GM10248 (cell line): ENCODE measurements around the gene ZNRF1.

Source experiments
- CTCF ChIA-PET: fragments of 300-600 bp; sonication (Branson Sonifier 250); formaldehyde crosslinking; extraction: SDS; loops from one replicate; lab custom pipeline; 2021; ENCODE audit warnings: antibody characterized with exemption; lab: Yijun Ruan, JAX
- POLR2A ChIA-PET: fragments of 350-650 bp; sonication (Branson Sonifier 250); formaldehyde crosslinking; extraction: SDS; loops from one replicate; lab custom pipeline; 2020; ENCODE audit warnings: antibody characterized with exemption; lab: Yijun Ruan, JAX
- DNase-seq: peaks from one replicate; pipeline ENCODE4 v3.0.0; 2012; ENCODE audit errors: extremely low spot score
- CTCF ChIP-seq: IDR thresholded peaks from 2 replicates; pipeline ENCODE4 v1.5.1; 2012; ENCODE audit warnings: mild to moderate bottlenecking, low read depth; ENCODE audit errors: extremely low read depth, missing control alignments, control extremely low read depth

The ZNRF1 gene

DNA sequence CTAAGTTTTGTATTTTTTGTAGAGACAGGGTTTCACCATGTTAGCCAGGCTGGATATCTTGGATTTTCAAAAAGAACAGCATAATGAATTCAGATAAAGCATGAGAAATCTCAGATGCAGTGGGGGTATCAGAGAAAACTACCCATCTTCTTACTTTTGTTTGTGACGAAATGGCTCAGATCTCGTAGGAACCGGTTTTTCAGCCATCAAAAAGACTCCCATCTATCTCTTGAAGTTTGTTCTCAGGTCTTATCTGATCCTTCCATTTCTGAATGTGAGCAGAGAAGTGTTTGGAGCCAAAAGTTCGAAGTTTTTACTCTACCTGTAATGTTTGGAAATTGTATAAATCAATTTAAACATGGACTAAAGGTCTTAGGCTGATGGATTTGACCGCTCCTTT, 60.6 kb downstream of the ZNRF1 start:
- ChIA-PET POLR2A (no interaction called here), CTCF (interaction anchor here (1.2 kb wide), 1 partner anchor 18 kb away, joined by 3 read pairs; no protein-coding TSS in a partner anchor)
- DNase-seq: no peak
- no peak for TF ChIP-seq CTCF

GRCh38 chr16:75060723-75061122, 61.9 kb downstream of the ZNRF1 start:
- DNase-seq: no peak
- ChIA-PET POLR2A (no interaction called here), CTCF (interaction anchor here (1.7 kb wide), 1 partner anchor 12 kb away, joined by 6 read pairs; no protein-coding TSS in a partner anchor)
- no peak for TF ChIP-seq CTCF

DNA sequence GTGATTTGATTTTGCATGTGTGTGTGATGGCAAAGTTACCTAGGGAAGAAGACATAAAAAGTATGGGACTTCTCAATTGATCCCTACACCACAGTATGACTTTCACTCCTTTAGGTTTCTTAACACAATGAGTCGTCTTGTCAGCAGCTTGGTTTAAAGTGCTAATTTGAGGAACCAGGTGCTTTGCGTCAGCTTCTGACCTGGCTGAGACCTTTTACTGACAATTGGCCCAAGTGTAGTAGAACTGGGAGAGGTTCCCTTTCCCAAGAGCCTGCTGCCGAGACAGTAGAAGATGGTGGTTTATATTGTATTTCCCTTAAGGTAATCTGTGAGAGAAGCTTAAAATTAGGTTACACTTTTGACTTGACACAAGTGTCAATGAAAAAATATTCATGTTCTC, 62.8 kb downstream of the ZNRF1 start:
- DNase-seq: no peak
- ChIA-PET POLR2A (no interaction called here), CTCF (interaction anchor here (1.3 to 2.5 kb wide), 7 partner anchors 9 to 60 kb away, joined by 3 to 13 read pairs (median 6); no protein-coding TSS in a partner anchor)
- TF ChIP-seq CTCF: no peak

GRCh38 chr16:75062135-75062975, 63.5 kb downstream of the ZNRF1 start:
- CTCF ChIA-PET: interaction anchor here (1.3 to 2.5 kb wide), 7 partner anchors 9 to 61 kb away, joined by 3 to 13 read pairs (median 6); no protein-coding TSS in a partner anchor
- DNase-seq: no peak
- POLR2A ChIA-PET: no interaction called here
- TF ChIP-seq CTCF: no peak

GRCh38 chr16:75062976-75063346, 64.1 kb downstream of the ZNRF1 start:
- CTCF ChIA-PET: interaction anchor here (1.3 to 2.5 kb wide), 5 partner anchors 18 to 49 kb away, joined by 3 to 13 read pairs (median 6); no protein-coding TSS in a partner anchor
- TF ChIP-seq CTCF: no peak
- POLR2A ChIA-PET: no interaction called here
- DNase-seq: no peak

DNA sequence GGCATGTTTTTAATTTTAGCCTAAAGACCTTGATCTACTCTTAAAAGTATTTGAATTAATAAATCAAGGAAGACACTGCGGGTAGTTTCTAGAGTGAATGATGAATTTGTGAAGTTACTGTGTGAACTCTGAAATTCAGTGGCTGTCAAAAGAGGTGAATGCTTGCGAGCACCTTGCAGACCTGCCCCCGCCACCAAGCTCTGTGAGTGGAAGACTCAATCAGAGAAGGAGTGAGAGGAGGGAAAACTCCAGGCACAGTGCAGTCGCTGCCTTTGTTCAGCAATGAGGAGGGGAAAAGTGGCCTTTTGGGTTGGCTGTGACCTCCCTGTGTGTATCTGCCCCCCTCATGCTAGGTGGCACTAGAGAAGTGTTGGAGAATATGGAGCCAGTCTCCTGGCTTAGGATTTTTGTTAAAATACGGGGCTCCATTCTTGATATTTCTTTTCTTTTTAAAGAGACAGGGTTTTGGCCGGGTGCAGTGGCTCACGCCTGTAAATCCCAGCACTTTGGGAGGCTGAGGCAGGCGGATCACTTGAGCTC, 64.8 kb downstream of the ZNRF1 start:
- no peak for DNase-seq
- CTCF ChIA-PET: interaction anchor here (1.3 to 2.5 kb wide), 4 partner anchors 11 to 48 kb away, joined by 3 to 7 read pairs (median 5); no protein-coding TSS in a partner anchor
- POLR2A ChIA-PET: no interaction called here
- TF ChIP-seq CTCF: no peak
